ENCODE data around the gene PCDH8. TPM values are rescaled to one million over a fixed set of nuclear protein-coding genes. Genes with fewer than 3 reads are reported as not detected.
A peak's percentile ranks its signal among the peaks of the same experiment; 100 is the strongest.

The PCDH8 gene
- total and polyA plus RNA-seq, 10 of the 15 experiments (the other 5 are each of a cell fraction or from before 2014, with no cell fraction given), result 0.03 to 0.86 (median 0.45) TPM; not detected in 1

GRCh38 chr13:52812941-52813340, 35.5 kb downstream of the PCDH8 start (continued):
- TF ChIP-seq ZNF592 (IDR thresholded peaks at IDR 0.05) (no peak), DPF2 (IDR thresholded peaks at IDR 0.05) (0 out of 2 replicates have a peak, but pooled peaks have one; percentile 23), NR2F1 (conservative IDR thresholded peaks at IDR 0.05) (peak; percentile 82), SMC3 (IDR thresholded peaks at IDR 0.05; ENCODE audit: borderline replicate concordance, low read length) (no peak), TCF3 (IDR thresholded peaks at IDR 0.05; ENCODE audit: borderline replicate concordance, insufficient read depth, low read depth, low read length) (no peak), BACH1 (IDR thresholded peaks at IDR 0.05; ENCODE audit: borderline replicate concordance) (no peak), RFX5 (IDR thresholded peaks at IDR 0.05; ENCODE audit: low read depth, low read length) (no peak), SIX5 (IDR thresholded peaks at IDR 0.05; ENCODE audit: low read depth, low read length, severe bottlenecking) (no peak), PAX8 (IDR thresholded peaks at IDR 0.05) (no peak), E2F8 (IDR thresholded peaks at IDR 0.05; ENCODE audit: low read depth, partially characterized antibody) (no peak), CEBPB (IDR thresholded peaks at IDR 0.05; ENCODE audit: borderline replicate concordance in 1 of 2, low read depth in 2 of 2, low read length in 2 of 2) (no peak), RUNX3 (IDR thresholded peaks at IDR 0.05; ENCODE audit: low read length) (peak; percentile 11; the same call in 1 of the 2 replicates), TAF1 (IDR thresholded peaks at IDR 0.05; ENCODE audit: borderline replicate concordance, low read depth, low read length) (no peak), SMAD1 (IDR thresholded peaks at IDR 0.05; ENCODE audit: low read depth, partially characterized antibody) (peak; percentile 86), ZNF274 (IDR thresholded peaks at IDR 0.05; ENCODE audit: insufficient read depth, insufficient read length) (no peak), BHLHE40 (IDR thresholded peaks at IDR 0.05; ENCODE audit: borderline replicate concordance in 1 of 2, low read depth in 2 of 2, low read length in 1 of 2) (no peak), ESRRA (IDR thresholded peaks at IDR 0.05; ENCODE audit: low read length) (no peak)
- TF ChIP-seq, protein P1, sequence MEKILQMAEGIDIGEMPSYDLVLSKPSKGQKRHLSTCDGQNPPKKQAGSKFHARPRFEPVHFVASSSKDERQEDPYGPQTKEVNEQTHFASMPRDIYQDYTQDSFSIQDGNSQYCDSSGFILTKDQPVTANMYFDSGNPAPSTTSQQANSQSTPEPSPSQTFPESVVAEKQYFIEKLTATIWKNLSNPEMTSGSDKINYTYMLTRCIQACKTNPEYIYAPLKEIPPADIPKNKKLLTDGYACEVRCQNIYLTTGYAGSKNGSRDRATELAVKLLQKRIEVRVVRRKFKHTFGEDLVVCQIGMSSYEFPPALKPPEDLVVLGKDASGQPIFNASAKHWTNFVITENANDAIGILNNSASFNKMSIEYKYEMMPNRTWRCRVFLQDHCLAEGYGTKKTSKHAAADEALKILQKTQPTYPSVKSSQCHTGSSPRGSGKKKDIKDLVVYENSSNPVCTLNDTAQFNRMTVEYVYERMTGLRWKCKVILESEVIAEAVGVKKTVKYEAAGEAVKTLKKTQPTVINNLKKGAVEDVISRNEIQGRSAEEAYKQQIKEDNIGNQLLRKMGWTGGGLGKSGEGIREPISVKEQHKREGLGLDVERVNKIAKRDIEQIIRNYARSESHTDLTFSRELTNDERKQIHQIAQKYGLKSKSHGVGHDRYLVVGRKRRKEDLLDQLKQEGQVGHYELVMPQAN (conservative IDR thresholded peaks at IDR 0.05), result no peak
- TF ChIP-seq, protein P2, sequence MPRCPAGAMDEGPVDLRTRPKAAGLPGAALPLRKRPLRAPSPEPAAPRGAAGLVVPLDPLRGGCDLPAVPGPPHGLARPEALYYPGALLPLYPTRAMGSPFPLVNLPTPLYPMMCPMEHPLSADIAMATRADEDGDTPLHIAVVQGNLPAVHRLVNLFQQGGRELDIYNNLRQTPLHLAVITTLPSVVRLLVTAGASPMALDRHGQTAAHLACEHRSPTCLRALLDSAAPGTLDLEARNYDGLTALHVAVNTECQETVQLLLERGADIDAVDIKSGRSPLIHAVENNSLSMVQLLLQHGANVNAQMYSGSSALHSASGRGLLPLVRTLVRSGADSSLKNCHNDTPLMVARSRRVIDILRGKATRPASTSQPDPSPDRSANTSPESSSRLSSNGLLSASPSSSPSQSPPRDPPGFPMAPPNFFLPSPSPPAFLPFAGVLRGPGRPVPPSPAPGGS (IDR thresholded peaks at IDR 0.05; ENCODE audit: borderline replicate concordance, insufficient read depth, low read depth, low read length, poor library complexity, severe bottlenecking), result peak; percentile 75

All from GM12878 (cell line).